Endometrium (tissue), 2 donors: Measurements from ENCODE around the gene SMIM30.
A peak's percentile ranks its signal among the peaks of the same experiment; 100 is the strongest.
"Not testable (repeated sequence)": the region's sequence is repeated elsewhere in the genome, so short reads cannot be mapped to it uniquely, and the experiment has no call there.

ENCODE experiments used
- FAIRE-seq: peaks from 2 replicates; lab custom pipeline; 2012; peaks lifted over from hg19 to GRCh38; lab: Jason Lieb, UNC
- donor health status: control.
- donor health status: control.

Gene SMIM30, protein sequence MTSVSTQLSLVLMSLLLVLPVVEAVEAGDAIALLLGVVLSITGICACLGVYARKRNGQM

DNA sequence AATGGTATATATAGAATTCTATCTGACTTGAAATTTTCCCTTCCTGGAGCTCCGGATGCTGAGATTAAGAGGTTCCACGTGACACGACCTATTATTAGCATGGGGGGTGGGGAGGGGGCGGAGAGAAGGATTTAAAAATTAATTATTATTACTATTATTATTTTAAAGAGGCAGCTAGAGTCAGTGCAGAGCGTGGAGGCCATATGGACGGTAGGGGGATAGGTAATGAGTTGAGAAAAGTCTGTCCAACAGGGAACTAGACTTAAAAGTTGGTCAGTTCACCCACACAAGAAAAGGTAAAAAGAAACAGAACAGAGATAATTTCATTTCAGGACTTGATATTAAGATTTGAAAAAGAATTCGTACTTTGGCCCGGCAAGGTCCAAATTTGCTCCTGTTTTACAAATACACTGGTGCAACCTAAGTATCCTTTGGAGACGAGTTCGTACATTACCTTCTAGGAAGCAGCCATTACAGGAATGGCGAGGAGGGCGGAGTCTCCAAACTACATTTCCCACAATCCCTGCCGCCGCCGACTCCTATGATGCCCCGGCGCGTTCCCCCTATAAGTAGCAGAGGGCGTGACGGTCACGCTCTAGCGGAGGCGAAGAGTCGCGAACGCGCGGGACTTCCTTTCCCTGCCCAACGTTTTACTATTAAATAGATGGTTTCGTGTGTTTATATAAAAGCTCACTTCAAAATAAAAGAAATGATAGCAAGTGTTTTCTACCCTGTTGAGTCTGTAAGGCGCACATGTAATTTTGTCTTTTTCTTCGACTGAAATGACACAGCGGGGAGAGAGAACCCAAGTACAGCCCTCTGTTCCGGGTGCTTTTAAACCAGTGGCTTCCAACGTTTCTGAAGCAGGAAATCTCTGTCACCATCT, at the start of gene SMIM30:
SMIM30 (minus strand) TSS at position 481 of the 886 bp plus-strand sequence. CDS start 976 bp downstream, outside the sequence.
- peak; percentile 92 for FAIRE-seq

DNA sequence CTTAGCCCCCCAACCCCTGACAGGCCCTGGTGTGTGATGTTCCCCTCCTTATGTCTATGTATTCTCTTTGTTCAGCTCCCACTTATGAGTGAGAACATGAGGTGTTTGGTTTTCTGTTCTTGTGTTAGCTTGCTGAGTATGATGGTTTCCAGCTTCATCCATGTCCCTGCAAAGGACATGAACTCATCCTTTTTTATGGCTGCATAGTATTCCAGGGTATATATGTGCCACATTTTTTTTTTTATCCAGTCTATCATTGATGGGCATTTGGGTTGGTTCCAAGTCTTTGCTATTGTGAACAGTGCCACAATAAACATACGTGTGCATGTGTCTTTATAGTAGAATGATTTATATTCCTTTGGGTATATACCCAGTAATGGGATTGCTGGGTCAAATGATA, 47.8 kb upstream of the SMIM30 start:
- FAIRE-seq = not testable (repeated sequence)

DNA sequence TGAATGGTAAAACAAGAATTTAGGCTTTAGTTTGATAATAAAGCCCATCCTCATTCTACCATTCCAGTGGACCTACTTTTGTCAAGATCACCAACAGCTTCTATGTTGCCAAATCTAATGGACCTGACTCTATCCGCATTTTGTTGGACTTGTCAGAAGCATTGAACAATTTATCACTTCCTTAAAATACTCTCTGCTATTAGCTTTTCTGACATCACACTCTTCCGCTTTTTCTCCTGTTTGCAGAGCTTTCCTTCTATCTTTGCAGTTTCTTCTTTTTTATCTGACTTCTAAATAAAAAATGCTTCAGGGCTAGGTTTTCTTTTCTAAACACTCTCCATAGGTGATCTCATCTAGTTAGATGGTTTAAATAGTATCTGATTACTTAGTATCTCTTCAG, 42.7 kb upstream of the SMIM30 start:
- no peak for FAIRE-seq

DNA sequence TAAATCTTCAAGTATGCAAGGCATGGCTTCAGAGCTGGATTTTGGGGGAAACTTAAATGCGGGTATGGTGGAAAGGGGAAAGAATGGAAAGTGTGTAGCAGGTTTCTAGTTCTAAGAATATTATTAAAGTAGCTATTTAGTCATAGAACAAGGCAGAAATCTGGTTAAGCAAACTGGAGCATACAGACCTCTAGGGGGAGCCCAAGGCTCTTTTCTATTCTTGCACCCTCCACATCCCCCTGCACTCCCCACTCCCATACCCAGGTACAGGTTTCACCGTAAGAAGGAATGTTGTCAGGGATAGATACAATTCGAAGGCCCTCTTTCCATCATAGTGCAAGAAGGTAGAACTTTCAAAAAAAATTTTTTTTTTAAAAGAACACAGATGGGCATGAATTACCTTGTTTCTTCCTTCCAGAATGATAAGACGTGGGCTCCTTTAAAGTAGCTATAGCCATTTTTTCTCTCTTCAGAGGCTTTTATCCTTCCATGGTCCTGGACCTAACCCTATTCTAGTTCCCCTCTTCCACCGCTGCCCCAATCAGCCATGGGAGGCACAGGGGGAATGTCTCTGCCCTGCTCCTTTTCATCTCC, 41.5 kb upstream of the SMIM30 start:
- FAIRE-seq = no peak

DNA sequence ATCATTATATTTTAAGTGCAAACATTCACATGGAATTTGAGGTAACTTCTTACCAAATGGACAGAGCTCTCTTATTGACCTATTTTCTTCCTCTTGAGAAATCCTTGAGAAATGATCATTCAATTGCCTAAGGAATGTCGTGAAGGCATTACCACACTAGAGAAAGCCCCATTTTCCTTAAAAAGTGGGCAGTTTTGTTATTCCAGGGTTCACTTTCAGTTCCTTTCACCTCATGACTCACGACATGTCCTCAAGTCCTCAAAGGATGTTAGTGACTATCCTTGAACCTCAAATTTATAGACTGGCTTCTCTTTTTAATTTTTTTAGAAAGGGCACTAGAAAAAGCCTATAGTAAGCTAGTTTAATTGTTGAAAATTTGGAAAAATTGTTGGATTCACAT, 40.4 kb upstream of the SMIM30 start:
- FAIRE-seq = no peak

DNA sequence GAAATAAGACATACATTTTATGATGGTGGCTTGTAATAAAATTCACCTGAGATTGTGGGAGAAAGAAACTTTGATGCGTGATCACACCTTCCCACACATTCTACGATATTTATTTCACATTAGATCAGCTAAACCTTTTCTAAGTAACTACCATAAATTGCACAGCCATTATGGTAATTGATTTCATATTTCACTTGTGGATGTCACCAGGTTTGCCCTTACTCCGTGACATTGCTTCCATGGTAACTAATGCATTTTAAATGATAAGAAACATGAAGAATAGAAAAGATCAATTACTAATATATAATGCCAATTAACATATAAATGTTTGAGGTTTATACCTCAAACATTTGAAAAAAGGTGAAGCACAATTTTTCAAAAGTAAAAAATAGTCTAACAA, 35.8 kb upstream of the SMIM30 start:
- FAIRE-seq = no peak

DNA sequence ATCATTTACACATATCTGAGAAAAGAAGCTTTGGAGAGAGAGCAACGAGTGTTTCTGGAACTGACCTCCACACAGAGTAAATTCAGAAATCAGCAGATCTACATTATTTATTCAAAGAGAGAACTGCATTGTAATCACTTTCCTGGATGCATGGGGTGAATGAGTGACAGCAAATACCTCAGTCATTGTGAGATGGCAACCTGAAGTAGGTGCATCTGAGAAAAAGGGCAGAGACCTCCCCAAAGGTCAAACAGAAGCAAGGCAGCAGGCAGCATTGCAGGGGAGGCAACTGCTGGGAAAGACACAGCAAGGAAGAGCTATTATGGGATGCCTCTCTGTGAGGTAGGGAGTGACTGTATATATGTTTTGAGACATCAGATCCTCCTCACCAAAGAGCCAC, 26.5 kb upstream of the SMIM30 start:
- no peak for FAIRE-seq

DNA sequence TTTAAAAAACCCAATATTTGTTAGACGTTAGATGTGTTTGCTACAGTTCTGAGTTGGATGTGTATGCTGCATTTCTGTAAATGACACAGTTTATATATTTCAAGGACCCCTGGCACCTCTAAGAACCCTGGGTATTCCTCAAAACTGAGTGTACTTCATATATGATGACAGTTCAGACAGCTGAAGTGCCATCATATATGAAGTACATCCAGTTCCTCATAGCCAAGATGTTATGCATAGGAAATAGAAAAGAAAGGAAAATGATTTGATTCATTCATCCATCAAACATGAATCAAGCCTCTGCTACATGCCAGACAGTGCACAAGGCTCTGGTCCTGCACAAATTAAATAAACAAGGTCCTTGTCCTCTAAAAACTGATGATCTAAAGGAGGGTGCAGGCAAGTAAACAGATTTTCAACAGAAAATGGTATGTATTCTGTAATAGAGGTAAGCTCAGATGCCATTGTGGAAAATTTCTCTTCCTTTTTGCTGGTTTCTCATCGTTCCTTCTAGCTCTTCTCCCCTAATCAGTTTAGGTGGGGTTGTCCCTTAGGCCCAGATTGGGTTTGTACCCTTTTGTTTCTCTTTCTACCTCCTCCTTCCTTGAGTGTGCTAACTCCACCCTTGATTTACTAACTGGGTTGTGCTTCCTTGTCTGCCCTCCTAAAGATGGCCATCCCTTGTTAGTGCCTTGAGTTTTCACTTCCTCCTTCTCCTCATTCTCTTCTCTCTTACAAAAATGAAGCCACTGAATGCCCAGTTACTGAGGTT, 25.3 kb upstream of the SMIM30 start:
- no peak for FAIRE-seq

DNA sequence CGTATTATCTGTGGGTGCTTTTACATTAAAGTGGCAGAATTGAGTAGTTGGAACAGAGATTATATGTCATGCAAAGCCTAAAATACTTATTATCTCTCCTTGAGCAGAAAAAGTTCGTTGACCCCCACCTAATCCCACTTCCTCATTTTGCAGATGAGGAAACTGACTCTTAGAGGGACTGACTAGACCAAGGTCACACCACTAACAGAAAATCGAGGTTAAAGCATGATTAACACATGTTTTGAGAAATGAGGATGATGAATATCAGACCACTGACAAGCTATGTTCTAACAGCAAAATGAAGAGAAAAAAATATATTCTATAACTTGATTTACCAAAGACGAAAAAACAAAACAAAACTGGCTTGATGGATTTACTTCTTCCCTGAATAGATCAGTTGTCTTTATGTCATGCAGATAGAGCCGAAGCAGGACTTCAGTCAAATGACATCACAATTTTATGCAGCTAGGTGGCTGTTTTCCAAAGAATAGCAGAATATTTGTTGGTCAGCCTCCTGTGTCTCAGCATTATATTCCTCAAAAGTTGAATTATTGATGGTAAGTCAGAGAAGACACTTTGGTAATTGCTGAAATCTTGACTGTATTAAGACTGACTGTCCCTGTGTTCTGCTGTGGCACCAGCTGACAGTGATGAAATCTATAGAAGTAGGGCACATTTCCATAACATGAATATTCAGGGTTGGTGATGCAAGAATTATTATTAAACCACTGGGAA, 24.2 kb upstream of the SMIM30 start:
- FAIRE-seq = no peak

DNA sequence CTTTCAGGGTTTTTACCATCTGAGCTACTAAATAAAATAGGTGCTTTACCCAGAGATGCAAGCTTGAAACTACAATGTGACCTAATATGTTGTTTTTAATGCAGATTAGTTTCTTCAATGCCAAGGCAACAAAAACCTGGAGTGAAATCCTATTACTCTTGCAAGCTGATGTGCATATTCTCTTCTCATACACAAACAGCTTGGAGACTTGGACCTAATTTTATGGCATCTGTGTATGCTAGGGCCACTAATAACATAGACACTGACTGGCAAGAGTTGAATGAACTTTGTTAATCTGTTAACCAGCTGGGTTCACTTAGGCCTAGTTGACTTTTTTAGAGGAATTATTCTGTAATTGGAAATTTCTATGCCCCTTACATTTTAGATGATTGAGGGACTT, 23.4 kb upstream of the SMIM30 start:
- no peak for FAIRE-seq

DNA sequence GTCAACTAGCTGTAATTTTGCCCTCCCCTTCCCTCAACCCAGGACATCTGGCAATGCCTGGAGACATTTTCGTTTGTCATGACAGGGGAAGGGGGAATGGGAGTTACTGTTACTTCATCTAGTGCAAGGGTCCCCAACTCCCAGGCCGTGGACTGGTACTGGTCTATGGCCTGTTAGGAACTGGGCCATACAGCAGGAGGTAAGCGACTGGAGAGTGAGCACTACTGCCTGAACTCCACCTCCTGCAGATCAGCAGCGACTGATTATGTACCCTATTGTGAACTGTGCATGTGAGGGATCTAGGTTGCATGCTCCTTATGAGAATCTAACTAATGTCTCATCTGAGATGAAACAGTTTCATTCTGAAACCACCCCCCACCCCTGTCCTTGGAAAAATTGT, 22.6 kb upstream of the SMIM30 start:
- FAIRE-seq = no peak

DNA sequence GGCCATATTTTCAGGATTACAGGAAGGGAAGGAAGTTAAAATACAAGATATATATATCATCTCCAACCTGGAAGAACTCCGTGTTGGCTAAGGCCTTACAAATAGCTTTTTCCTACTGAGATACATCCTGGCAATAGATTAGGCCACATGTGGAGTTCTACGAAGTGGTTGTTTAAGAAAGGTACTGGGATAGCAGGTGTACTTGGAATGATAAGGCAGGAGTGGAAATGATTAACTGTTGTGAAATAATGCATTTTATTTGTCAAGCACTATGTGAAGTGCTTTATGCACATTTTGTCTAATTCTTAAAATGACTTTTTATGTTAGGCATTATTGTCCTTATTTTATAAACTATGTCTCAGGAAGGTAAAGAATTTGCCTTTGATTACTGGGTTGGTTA, 18.9 kb upstream of the SMIM30 start:
- FAIRE-seq = no peak

DNA sequence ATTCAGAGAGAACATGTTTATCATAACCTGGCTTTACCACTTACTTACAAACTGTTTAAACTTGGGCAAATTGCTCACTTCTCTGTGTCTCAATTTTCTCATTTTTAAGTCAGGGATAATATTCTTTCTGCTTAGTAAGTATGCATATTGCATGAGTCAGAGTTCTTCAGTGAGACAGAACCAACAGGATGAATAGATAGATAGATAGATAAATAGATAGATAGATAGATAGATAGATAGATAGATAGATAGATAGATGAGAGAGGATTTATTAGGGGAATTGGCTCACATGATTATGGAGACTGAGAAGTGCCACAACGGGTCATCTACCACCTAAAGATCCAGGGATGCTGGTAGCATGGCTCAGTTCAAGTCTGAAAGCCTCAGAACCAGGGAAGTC, 15.7 kb upstream of the SMIM30 start:
- no peak for FAIRE-seq

DNA sequence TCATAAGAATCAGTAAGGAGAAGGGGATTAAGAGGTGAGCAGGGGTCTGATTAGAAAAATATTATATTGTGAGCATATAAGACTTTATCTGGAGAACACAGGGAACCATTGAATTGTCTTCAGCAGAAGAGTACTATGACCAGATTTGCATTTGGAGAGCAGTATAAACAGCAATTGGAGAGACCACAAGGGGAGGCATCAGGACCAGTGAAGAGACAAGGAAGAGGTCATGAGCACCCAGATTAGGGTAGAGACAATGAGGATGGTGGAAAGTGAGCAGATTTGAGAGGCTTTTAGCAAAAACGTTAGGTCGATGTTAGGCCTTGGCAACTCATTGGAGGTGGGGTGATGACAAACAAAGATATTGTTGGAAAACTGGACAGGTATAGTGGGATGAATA, 13.0 kb upstream of the SMIM30 start:
- no peak for FAIRE-seq

DNA sequence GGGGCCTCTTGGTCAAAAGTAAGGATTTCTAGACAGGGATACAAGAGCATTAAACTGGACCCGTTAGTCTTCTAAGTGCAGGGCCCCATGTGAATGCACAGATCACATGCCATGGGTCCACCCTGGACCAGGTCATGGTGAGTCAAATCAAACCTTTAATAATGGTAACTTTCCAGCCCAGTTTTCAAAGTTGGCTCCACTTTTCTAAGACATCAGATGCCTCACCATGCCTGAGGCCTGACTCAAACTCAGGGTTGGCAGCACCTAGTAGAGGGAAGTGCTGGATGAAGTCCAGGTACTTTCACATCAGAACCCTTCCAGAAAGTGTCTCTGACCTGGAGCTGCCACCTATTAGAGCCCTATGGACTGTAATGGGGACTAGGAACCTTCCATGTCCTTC, 9.7 kb upstream of the SMIM30 start:
- FAIRE-seq = no peak

DNA sequence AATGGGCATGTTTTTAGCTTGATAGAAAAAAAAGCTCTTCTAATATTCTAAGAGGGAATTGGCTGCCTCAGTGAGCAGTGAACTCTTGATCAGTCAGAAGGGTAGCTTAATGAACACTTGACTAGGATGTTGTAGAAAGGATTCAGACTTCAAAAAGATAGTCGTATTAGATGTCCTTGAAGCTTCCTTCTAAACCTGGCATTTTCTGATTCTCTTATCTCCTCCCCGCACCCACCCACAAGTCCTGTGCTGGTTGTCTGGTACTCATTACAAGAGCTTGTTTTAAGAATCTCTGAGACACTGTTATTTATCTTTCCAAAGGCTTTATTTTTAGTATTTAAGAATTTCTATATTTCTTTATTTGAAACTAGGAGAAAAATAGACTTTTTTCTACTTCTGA, 7.4 kb upstream of the SMIM30 start:
- no peak for FAIRE-seq

DNA sequence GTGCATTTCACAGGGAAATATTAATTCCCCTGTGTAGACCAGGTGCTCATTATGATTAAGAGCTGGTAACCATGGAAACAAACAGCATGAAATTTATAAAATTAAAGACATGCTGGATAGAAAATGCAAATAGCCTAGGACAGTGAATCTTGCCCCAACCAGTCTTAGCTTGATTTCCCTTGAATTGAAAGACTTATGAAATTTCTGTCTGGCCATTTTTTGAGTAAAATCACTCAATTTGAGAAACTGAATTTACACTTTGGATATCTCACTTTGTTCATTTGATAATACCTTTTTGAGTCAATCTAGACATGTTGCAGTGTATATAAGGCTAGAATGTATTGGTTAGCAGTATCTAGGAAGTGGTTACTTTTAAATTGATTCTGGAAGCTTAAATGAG, 4.4 kb upstream of the SMIM30 start:
- no peak for FAIRE-seq

DNA sequence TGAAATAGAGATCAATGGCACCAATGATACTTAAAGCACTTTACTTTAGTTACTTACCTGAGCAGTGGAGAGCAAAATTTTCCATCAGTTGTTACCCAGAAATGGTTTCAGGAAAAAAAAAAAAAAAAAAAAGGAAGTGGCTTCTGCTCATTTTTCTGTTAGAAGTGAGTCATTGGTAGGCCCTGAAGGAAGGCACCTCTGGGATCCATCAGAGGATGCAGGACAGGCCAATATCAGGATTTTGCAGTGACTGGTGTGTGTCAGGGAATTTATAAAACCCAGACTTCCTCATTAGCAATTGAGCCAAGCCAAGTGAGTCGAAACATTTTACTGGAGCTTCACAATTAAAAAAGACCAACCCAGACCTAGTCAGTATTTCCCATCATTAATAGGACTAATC, 2.3 kb upstream of the SMIM30 start:
- no peak for FAIRE-seq

DNA sequence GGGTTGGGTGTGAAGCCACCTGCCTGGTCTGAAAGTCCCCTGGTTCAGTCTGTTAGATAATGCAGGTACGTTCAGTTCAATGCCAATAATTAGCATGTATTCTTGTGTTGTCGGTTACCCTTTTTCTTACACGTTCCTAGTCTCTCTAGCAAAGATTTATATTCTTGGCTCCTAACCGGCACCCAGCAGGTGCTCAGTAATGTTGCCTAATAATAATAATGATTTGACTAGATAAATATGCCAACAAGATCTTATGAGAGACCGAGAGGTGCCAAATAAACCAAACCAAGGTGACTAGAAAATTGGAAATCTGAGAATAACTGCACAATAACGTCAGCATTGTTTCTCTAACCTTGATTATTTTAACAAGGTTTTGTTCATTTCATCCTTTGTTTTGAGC, 1.1 kb upstream of the SMIM30 start:
- no peak for FAIRE-seq

DNA sequence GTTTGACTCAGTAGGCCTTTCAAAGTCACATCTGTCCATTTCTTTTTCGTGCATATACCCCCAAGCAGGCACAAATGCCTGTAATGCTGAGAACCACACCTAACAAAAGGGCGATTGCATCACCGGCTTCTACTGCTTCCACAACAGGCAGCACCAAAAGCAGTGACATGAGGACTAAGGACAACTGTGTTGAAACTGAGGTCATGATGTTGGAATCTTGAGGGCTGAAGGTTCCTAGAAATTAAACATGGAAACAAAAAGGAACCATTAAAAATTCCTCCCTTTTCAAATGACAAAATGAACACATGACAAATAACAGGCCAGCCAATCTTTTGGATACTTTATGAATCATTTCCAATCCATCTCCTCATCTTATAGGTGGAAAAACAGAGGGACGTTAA, 980 bp downstream of the SMIM30 start:
- FAIRE-seq = not testable (repeated sequence)

DNA sequence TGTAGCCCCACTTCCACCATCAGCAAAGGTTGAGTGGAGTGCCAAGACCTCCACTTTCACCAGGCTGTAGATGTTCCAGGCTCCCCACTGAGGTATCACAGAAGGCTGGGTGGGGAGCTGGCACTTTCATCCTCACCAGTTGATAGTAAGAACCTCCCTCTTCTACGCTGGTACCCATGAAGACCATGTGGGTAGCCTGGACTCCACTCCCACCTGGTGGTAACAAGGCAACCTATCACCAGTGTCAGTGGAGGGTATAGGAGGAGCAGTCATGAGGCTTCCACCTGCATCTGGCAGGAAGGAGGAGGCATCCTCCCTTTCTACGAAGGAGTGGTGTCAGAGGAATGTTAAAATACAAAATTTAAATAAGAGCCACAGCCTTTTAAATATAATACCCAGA, 4.4 kb downstream of the SMIM30 start:
- no peak for FAIRE-seq

DNA sequence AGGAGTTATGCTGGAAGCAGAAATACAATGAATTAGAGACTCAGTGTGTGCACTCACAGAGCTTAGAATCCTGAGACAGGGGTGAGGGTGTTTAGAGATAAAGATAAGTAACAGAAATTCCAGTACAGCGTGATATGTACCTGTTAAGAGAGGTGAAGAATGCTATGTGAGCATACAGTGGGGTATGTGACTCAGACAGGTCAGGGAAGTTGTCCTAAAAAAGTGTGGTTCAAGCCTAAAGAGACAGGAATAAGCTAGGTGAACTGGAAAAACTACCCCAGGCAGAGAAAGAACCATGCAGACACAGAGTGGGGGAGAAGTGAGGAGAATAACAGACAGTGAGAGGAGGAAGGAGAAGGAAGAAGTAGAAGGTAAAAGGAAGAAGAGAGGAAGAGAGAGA, 8.6 kb downstream of the SMIM30 start:
- FAIRE-seq = no peak
